Mesendoderm (in vitro differentiated cells): Measurements from ENCODE around the gene DOCK2.
"Not testable (repeated sequence)": the region's sequence is repeated elsewhere in the genome, so short reads cannot be mapped to it uniquely, and the experiment has no call there.

Experiments
- DNase-seq: peaks from one replicate; pipeline ENCODE4 v3.0.0; 2013
- H2AK5ac ChIP-seq: 2 replicates; pipeline ENCODE4 v1.6.1; 2013; ENCODE audit warnings: low read length, inconsistent platforms
- H2BK120ac ChIP-seq: 2 replicates; pipeline ENCODE4 v1.6.1; 2013; ENCODE audit warnings: low read depth, mild to moderate bottlenecking, low read length, moderate library complexity, mixed read lengths
- H2BK15ac ChIP-seq: replicated peaks from 2 replicates; pipeline ENCODE4 v1.6.1; 2013; ENCODE audit warnings: low read depth, mild to moderate bottlenecking, moderate library complexity
- H2BK5ac ChIP-seq: 2 replicates; pipeline ENCODE4 v1.6.1; 2013; ENCODE audit warnings: low read length, inconsistent platforms
- H3K18ac ChIP-seq: 2 replicates; pipeline ENCODE4 v1.6.1; 2013; ENCODE audit warnings: mild to moderate bottlenecking, low read length, mixed read lengths
- H3K23ac ChIP-seq: one replicate; pipeline ENCODE4 v1.6.1; 2013; ENCODE audit warnings: low read length
- H3K27ac ChIP-seq: 2 replicates; pipeline ENCODE4 v1.5.1; 2013; ENCODE audit warnings: low read depth, mild to moderate bottlenecking, inconsistent platforms, low read length, moderate library complexity
- H3K27me3 ChIP-seq: 2 replicates; pipeline ENCODE4 v1.6.1; 2013; ENCODE audit warnings: low read length, control low read depth, mild to moderate bottlenecking, inconsistent platforms; ENCODE audit not compliant: insufficient read depth, poor library complexity
- H3K36me3 ChIP-seq: 2 replicates; pipeline ENCODE4 v1.6.1; 2013; ENCODE audit warnings: low read length, inconsistent platforms; ENCODE audit not compliant: control insufficient read depth, insufficient read depth
- H3K4ac ChIP-seq: one replicate; pipeline ENCODE4 v1.6.1; 2013; ENCODE audit warnings: low read depth, mild to moderate bottlenecking, low read length, moderate library complexity
- H3K4me1 ChIP-seq: 2 replicates; pipeline ENCODE4 v1.6.1; 2013; ENCODE audit warnings: low read depth, low read length, inconsistent platforms; ENCODE audit not compliant: control insufficient read depth
- H3K4me2 ChIP-seq: 2 replicates; pipeline ENCODE4 v1.6.1; 2013; ENCODE audit warnings: low read length
- H3K4me3 ChIP-seq: 2 replicates; pipeline ENCODE4 v1.5.1; 2013; ENCODE audit warnings: mild to moderate bottlenecking, low read length
- H3K56ac ChIP-seq: one replicate; pipeline ENCODE4 v1.6.1; 2013; ENCODE audit warnings: low read length
- H3K79me1 ChIP-seq: 2 replicates; pipeline ENCODE4 v1.6.1; 2013; ENCODE audit warnings: low read length, inconsistent platforms
- H3K79me2 ChIP-seq: 2 replicates; pipeline ENCODE4 v1.6.1; 2013; ENCODE audit warnings: mild to moderate bottlenecking, low read length; ENCODE audit not compliant: control insufficient read depth, insufficient read depth
- H3K9ac ChIP-seq: 2 replicates; pipeline ENCODE4 v1.6.1; 2013; ENCODE audit warnings: low read length, inconsistent platforms
- H4K5ac ChIP-seq: one replicate; pipeline ENCODE4 v1.6.1; 2013; ENCODE audit warnings: low read length
- H4K8ac ChIP-seq: one replicate; pipeline ENCODE4 v1.6.1; 2013; ENCODE audit warnings: low read depth, mild to moderate bottlenecking, control low read depth, low read length, moderate library complexity
- WGBS: extraction: QIAGEN DNeasy Blood & Tissue Kit; methylation state at CpG from one replicate; pipeline ENCODE4 v1.1.7; 2013; ENCODE audit warnings: low lambda C conversion rate, missing lambda C conversion rate; ENCODE audit not compliant: insufficient coverage; ENCODE audit errors: extremely low coverage; 5-methylcytosine and 5-hydroxymethylcytosine counted together

The DOCK2 gene

GRCh38 chr5:169805937-169806700, 169.0 kb downstream of the DOCK2 start:
- no CpG with 5 or more reads among the region's 6 CpGs for WGBS
- no peaks in the 10 kb centered on the region for H3K79me2 ChIP-seq
- H3K79me1 ChIP-seq: no peaks in the 10 kb centered on the region
- H3K4me2 ChIP-seq: no peak overlapping the region
- no peak for DNase-seq
- H3K27ac ChIP-seq: no peak overlapping the region
- no peak overlapping the region for H3K4ac ChIP-seq
- no peak overlapping the region for H3K4me3 ChIP-seq
- H3K9ac ChIP-seq: no peak overlapping the region
- H3K23ac ChIP-seq: no peak overlapping the region
- no peak overlapping the region for H2BK15ac ChIP-seq
- H3K4me1 ChIP-seq: peaks cover 16% of the 10 kb centered on the region
- no peak overlapping the region for H2BK120ac ChIP-seq
- H3K56ac ChIP-seq: peak overlapping the region; percentile 6
- H3K18ac ChIP-seq: no peak overlapping the region
- H4K5ac ChIP-seq: no peak overlapping the region
- no peak overlapping the region for H2AK5ac ChIP-seq
- no peaks in the 10 kb centered on the region for H3K36me3 ChIP-seq
- H4K8ac ChIP-seq: no peak overlapping the region
- H3K27me3 ChIP-seq: no peaks in the 10 kb centered on the region
- no peak overlapping the region for H2BK5ac ChIP-seq

- no peak overlapping the region for H4K8ac ChIP-seq
- H3K4me3 ChIP-seq: no peak overlapping the region
- H3K4ac ChIP-seq: no peak overlapping the region
- no peak overlapping the region for H4K5ac ChIP-seq
- H2BK15ac ChIP-seq: no peak overlapping the region
- H3K27ac ChIP-seq: no peak overlapping the region
- no peak overlapping the region for H3K56ac ChIP-seq
- H3K23ac ChIP-seq: no peak overlapping the region
- no peak overlapping the region for H2BK5ac ChIP-seq
- peak; percentile 77 for DNase-seq
- H3K79me2 ChIP-seq: no peaks in the 10 kb centered on the region
- H3K36me3 ChIP-seq: no peaks in the 10 kb centered on the region
- H3K18ac ChIP-seq: no peak overlapping the region
- no peaks in the 10 kb centered on the region for H3K79me1 ChIP-seq
- no peak overlapping the region for H3K4me2 ChIP-seq
- peaks cover 14% of the 10 kb centered on the region for H3K4me1 ChIP-seq
- H2BK120ac ChIP-seq: no peak overlapping the region
- WGBS: no CpG with 5 or more reads among the region's 2 CpGs
- no peaks in the 10 kb centered on the region for H3K27me3 ChIP-seq
- no peak overlapping the region for H3K9ac ChIP-seq
- H2AK5ac ChIP-seq: no peak overlapping the region
Measured at GRCh38 chr5:169808118-169808581, 171.1 kb downstream of the DOCK2 start.

- not testable (repeated sequence) for H2BK15ac ChIP-seq, H3K36me3 ChIP-seq, H3K27ac ChIP-seq, H3K4ac ChIP-seq, H4K8ac ChIP-seq, H2BK5ac ChIP-seq, H3K18ac ChIP-seq, H3K79me1 ChIP-seq, H3K9ac ChIP-seq, H3K56ac ChIP-seq, H3K4me2 ChIP-seq, DNase-seq, H4K5ac ChIP-seq, H3K4me3 ChIP-seq, H2AK5ac ChIP-seq, H3K79me2 ChIP-seq, H2BK120ac ChIP-seq, H3K23ac ChIP-seq, H3K27me3 ChIP-seq
- peaks cover 10% of the 10 kb centered on the region for H3K4me1 ChIP-seq
- WGBS: no CpG with 5 or more reads among the region's 3 CpGs
Measured at GRCh38 chr5:169808880-169809279, 171.8 kb downstream of the DOCK2 start.

- no peak overlapping the region for H3K18ac ChIP-seq
- no peak overlapping the region for H2BK15ac ChIP-seq
- H3K23ac ChIP-seq: no peak overlapping the region
- H3K4me3 ChIP-seq: no peak overlapping the region
- no peak overlapping the region for H3K27ac ChIP-seq
- no peak overlapping the region for H4K5ac ChIP-seq
- no CpG with 5 or more reads among the region's 5 CpGs for WGBS
- DNase-seq: no peak
- peak overlapping the region; percentile 12 for H3K9ac ChIP-seq
- peak overlapping the region; percentile 2 for H2AK5ac ChIP-seq
- peaks cover 9% of the 10 kb centered on the region for H3K4me1 ChIP-seq
- H3K27me3 ChIP-seq: no peaks in the 10 kb centered on the region
- H3K79me2 ChIP-seq: no peaks in the 10 kb centered on the region
- H3K4ac ChIP-seq: peak overlapping the region; percentile 6
- H3K36me3 ChIP-seq: no peaks in the 10 kb centered on the region
- H4K8ac ChIP-seq: no peak overlapping the region
- H3K4me2 ChIP-seq: no peak overlapping the region
- H2BK120ac ChIP-seq: no peak overlapping the region
- H2BK5ac ChIP-seq: peak overlapping the region; percentile 1
- H3K79me1 ChIP-seq: no peaks in the 10 kb centered on the region
- peak overlapping the region; percentile 75 for H3K56ac ChIP-seq
Measured at GRCh38 chr5:169809281-169809680, 172.2 kb downstream of the DOCK2 start.

GRCh38 chr5:169810524-169810923, 173.4 kb downstream of the DOCK2 start:
- H2AK5ac ChIP-seq: no peak overlapping the region
- no peaks in the 10 kb centered on the region for H3K36me3 ChIP-seq
- H3K79me1 ChIP-seq: no peaks in the 10 kb centered on the region
- no peak overlapping the region for H3K9ac ChIP-seq
- no peak for DNase-seq
- H3K56ac ChIP-seq: no peak overlapping the region
- H4K8ac ChIP-seq: no peak overlapping the region
- H3K18ac ChIP-seq: no peak overlapping the region
- no peak overlapping the region for H3K27ac ChIP-seq
- H2BK120ac ChIP-seq: no peak overlapping the region
- H2BK15ac ChIP-seq: no peak overlapping the region
- H3K4me2 ChIP-seq: no peak overlapping the region
- H2BK5ac ChIP-seq: no peak overlapping the region
- H4K5ac ChIP-seq: no peak overlapping the region
- H3K4me3 ChIP-seq: no peak overlapping the region
- H3K23ac ChIP-seq: no peak overlapping the region
- H3K27me3 ChIP-seq: no peaks in the 10 kb centered on the region
- peaks cover 9% of the 10 kb centered on the region for H3K4me1 ChIP-seq
- no peaks in the 10 kb centered on the region for H3K79me2 ChIP-seq
- WGBS: no CpG with 5 or more reads among the region's 5 CpGs
- H3K4ac ChIP-seq: no peak overlapping the region

GRCh38 chr5:169811023-169811422, 173.9 kb downstream of the DOCK2 start:
- H2BK120ac ChIP-seq: no peak overlapping the region
- H3K4me3 ChIP-seq: no peak overlapping the region
- H2AK5ac ChIP-seq: no peak overlapping the region
- WGBS: no CpG with 5 or more reads among the region's 5 CpGs
- H3K79me2 ChIP-seq: no peaks in the 10 kb centered on the region
- H2BK5ac ChIP-seq: no peak overlapping the region
- H3K9ac ChIP-seq: no peak overlapping the region
- no peak overlapping the region for H4K8ac ChIP-seq
- no peak overlapping the region for H3K56ac ChIP-seq
- no peak overlapping the region for H3K4ac ChIP-seq
- no peak overlapping the region for H2BK15ac ChIP-seq
- no peaks in the 10 kb centered on the region for H3K36me3 ChIP-seq
- H3K23ac ChIP-seq: no peak overlapping the region
- H3K79me1 ChIP-seq: no peaks in the 10 kb centered on the region
- peaks cover 6% of the 10 kb centered on the region for H3K4me1 ChIP-seq
- DNase-seq: no peak
- no peak overlapping the region for H3K18ac ChIP-seq
- H3K27ac ChIP-seq: no peak overlapping the region
- no peaks in the 10 kb centered on the region for H3K27me3 ChIP-seq
- no peak overlapping the region for H4K5ac ChIP-seq
- H3K4me2 ChIP-seq: no peak overlapping the region
